HUES48 (cell line): ENCODE results near the gene KCND1.

Experiments
- H3K27ac ChIP-seq: one replicate; pipeline ENCODE4 v1.7.0; 2013; ENCODE audit warnings: low read depth, low read length, inconsistent platforms
- H3K27me3 ChIP-seq: 2 replicates; pipeline ENCODE4 v1.6.1; 2013; ENCODE audit warnings: mild to moderate bottlenecking, low read length; ENCODE audit not compliant: control insufficient read depth, insufficient read depth
- H3K36me3 ChIP-seq: 2 replicates; pipeline ENCODE4 v1.6.1; 2013; ENCODE audit warnings: low read length; ENCODE audit not compliant: control insufficient read depth, insufficient read depth
- H3K4me1 ChIP-seq: 2 replicates; pipeline ENCODE4 v1.6.1; 2013; ENCODE audit warnings: mild to moderate bottlenecking, low read length; ENCODE audit not compliant: control insufficient read depth, insufficient read depth
- H3K4me3 ChIP-seq: 2 replicates; pipeline ENCODE4 v1.5.1; 2013; ENCODE audit warnings: mild to moderate bottlenecking, low read depth, low read length
- H3K9ac ChIP-seq: 2 replicates; pipeline ENCODE4 v1.6.1; 2013; ENCODE audit warnings: mild to moderate bottlenecking, low read depth, low read length, moderate library complexity
- H3K9me3 ChIP-seq: 2 replicates; pipeline ENCODE4 v1.6.1; 2013; ENCODE audit warnings: low read length; ENCODE audit not compliant: control insufficient read depth, insufficient read depth

KCND1 gene

GRCh38 chrX:48971249-48972219 is at the start of gene KCND1:
KCND1 (minus strand) TSS chrX:48971844; CDS start chrX:48970271, 1,573 bp downstream.
- H3K9ac ChIP-seq: 0 out of 2 replicates have a peak within 1 kb of the TSS, but pooled peaks have one; percentile 49
- peaks cover 23% of the 10 kb centered on the region for H3K36me3 ChIP-seq
- H3K4me1 ChIP-seq: no peaks in the 10 kb centered on the region
- H3K4me3 ChIP-seq: peak within 1 kb of the TSS; percentile 76
- peaks cover 34% of the 10 kb centered on the region for H3K9me3 ChIP-seq
- H3K27ac ChIP-seq: peak within 1 kb of the TSS; percentile 59
- H3K27me3 ChIP-seq: no peaks in the 10 kb centered on the region

DNA sequence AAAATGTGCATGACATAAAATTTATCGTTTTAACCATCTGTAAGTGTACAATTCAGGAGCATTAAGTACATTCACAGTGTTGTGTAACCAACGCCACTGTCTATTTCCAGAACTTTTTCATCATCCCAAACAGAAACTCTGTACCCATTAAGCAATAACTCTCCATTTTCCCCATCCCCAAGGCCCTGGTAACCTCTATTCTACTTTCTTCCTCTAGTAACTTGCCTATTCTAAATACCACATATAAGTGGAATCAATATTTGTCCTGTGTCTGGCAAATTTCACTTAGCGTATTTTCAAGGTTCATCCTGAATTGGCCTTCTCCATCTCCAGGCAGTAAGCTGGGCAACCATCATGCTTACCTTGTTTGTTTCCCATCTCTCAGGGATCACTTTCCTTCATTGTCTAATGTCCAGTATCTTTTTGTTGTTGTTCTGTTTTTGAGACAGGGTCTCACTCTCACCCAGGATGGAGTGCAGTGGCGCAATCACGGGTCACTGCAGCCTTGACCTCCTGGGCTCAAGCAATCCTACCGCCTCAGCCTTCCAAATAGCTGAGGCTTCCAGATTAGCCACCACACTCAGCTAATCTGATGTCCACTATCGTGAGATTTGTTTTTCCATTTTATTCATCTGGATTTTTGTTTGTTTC is 48.1 kb upstream of the KCND1 start:
- Histone ChIP-seq H3K9ac (no peak overlapping the region), H3K36me3 (0 out of 2 replicates have a peak, but pooled peaks cover 5% of the 10 kb centered on the region), H3K27ac (no peak overlapping the region), H3K4me3 (no peak overlapping the region), H3K4me1 (no peaks in the 10 kb centered on the region), H3K27me3 (no peaks in the 10 kb centered on the region), H3K9me3 (peaks cover 32% of the 10 kb centered on the region)

- Histone ChIP-seq H3K4me1 (no peaks in the 10 kb centered on the region), H3K36me3 (no peaks in the 10 kb centered on the region)
These were observed 47.4 kb upstream of the KCND1 start for GRCh38 chrX:49019050-49019449.

GRCh38 chrX:49003696-49004095 is 32.1 kb upstream of the KCND1 start:
- Histone ChIP-seq H3K4me3 (no peak overlapping the region), H3K9ac (no peak overlapping the region), H3K9me3 (peaks cover 17% of the 10 kb centered on the region), H3K4me1 (no peaks in the 10 kb centered on the region), H3K36me3 (peaks cover 11% of the 10 kb centered on the region), H3K27ac (no peak overlapping the region), H3K27me3 (no peaks in the 10 kb centered on the region)

More at GRCh38 chrX:49019050-49019449, 47.4 kb upstream of the KCND1 start:
- no peak overlapping the region for H3K27ac ChIP-seq
- H3K4me3 ChIP-seq: no peak overlapping the region
- H3K27me3 ChIP-seq: no peaks in the 10 kb centered on the region
- no peak overlapping the region for H3K9ac ChIP-seq
- peaks cover 26% of the 10 kb centered on the region for H3K9me3 ChIP-seq

GRCh38 chrX:49002091-49002935 is 30.7 kb upstream of the KCND1 start, which contains the start of gene GRIPAP1:
GRIPAP1 (minus strand) TSS chrX:49002264; CDS start chrX:49002229, 35 bp downstream.
- Histone ChIP-seq H3K9ac (peak within 1 kb of the TSS; percentile 90), H3K4me3 (peak within 1 kb of the TSS; percentile 82), H3K27ac (peak within 1 kb of the TSS; percentile 91), H3K9me3 (peaks cover 19% of the 10 kb centered on the region; the same call in 1 of the 2 replicates), H3K4me1 (no peaks in the 10 kb centered on the region), H3K36me3 (peaks cover 23% of the 10 kb centered on the region), H3K27me3 (no peaks in the 10 kb centered on the region)

DNA sequence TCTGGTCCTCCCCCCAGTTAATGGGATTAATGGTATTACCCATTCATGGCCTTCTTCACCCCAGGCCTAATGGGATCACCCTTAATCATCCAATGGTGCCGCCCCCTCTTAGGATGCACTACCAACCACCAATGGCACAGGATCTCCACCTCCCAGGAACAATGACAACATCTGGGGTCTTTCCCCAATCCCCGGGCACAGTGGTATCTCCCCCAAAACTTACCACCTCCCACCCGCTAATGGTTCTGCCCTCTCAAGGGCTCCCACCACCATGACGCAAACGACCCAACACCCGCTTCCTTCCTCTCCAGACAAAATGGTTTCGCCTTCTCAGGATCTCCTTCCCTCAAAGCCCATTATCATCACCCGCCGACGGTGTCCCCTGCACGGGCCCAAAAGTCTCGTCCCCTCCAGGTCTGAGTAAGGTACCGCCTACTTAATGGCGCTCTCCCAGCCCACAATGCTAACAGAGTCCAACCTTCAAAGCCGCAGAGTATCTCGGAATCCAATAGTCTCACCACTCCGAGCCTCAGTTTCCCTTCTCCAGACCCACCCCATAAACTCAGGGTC is 30.0 kb upstream of the KCND1 start:
- Histone ChIP-seq H3K36me3 (peaks cover 29% of the 10 kb centered on the region), H3K4me3 (peak overlapping the region; percentile 82), H3K27ac (peak overlapping the region; percentile 91), H3K4me1 (no peaks in the 10 kb centered on the region), H3K9me3 (peaks cover 22% of the 10 kb centered on the region; the same call in 1 of the 2 replicates), H3K27me3 (no peaks in the 10 kb centered on the region), H3K9ac (peak overlapping the region; percentile 90)

DNA sequence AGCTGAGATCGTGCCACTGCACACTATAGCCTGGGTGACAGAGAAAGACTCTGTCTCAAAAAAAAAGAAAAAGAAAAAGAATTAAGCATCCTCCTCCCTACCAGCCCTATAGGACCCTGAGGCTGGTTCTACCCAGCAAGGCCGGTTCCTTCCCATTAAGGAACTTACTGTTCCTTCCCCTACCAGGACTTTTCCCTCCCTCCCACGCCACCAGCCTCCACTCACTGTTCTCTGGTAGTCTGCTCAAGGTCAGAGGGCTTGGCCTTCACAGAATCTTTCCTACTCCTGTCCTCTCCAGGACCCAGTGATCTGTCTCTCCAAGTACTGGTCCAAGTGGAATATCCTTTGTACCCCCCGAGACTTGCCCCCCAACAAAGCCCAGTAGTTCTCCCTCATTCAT is 29.0 kb upstream of the KCND1 start:
- H3K9me3 ChIP-seq: peaks cover 24% of the 10 kb centered on the region; the same call in 1 of the 2 replicates
- H3K27me3 ChIP-seq: no peaks in the 10 kb centered on the region
- H3K4me1 ChIP-seq: no peaks in the 10 kb centered on the region
- no peak overlapping the region for H3K9ac ChIP-seq
- H3K27ac ChIP-seq: no peak overlapping the region
- H3K4me3 ChIP-seq: peak overlapping the region; percentile 82; the same call in 1 of the 2 replicates
- peaks cover 36% of the 10 kb centered on the region for H3K36me3 ChIP-seq

DNA sequence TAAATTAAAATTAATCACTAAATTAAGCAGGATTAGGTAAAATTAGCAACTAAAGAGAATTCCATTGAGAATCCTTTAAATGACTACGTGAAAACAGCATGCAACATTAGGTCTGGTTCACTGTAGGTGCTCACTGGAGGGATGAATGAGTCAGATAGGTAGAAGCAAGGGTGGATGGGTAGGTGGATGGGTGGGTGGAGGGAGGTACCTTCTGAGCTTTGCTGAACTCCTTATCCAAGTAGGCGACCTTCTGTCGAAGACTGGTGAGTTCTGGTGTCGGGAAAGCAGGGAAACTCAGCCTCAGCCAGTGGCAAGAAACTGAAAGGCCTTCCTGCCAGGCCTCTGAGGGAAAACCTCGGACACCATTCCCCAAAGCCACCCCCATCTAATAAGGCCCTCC is 27.4 kb upstream of the KCND1 start:
- H3K36me3 ChIP-seq: peaks cover 47% of the 10 kb centered on the region
- no peak overlapping the region for H3K4me3 ChIP-seq
- H3K9me3 ChIP-seq: peaks cover 31% of the 10 kb centered on the region
- no peak overlapping the region for H3K27ac ChIP-seq
- H3K9ac ChIP-seq: no peak overlapping the region
- no peaks in the 10 kb centered on the region for H3K4me1 ChIP-seq
- no peaks in the 10 kb centered on the region for H3K27me3 ChIP-seq

- no peaks in the 10 kb centered on the region for H3K27me3 ChIP-seq
- peaks cover 31% of the 10 kb centered on the region for H3K9me3 ChIP-seq
- peaks cover 52% of the 10 kb centered on the region for H3K36me3 ChIP-seq
- H3K4me1 ChIP-seq: no peaks in the 10 kb centered on the region
- no peak overlapping the region for H3K4me3 ChIP-seq
- no peak overlapping the region for H3K27ac ChIP-seq
- no peak overlapping the region for H3K9ac ChIP-seq
These were observed 26.7 kb upstream of the KCND1 start for GRCh38 chrX:48998391-48998790.

DNA sequence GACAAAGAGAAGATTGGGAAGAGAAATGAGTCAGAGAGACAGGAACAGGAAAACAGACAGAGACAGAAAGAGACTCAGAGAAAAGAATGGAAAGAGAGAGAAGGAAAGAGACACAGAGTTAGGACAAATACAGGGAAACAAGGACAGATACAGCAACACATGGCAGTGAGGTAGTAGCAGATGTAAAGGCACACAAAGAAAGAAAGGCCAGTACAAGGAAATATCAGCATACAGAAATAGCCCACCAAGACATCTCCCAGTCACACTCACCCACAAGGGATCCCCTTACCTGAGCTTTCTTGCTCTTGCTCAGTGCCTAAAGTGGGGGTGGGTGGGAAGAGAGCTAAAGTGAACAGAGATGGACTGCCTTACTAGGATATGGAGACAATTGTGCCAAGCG is 26.2 kb upstream of the KCND1 start:
- Histone ChIP-seq H3K4me3 (no peak overlapping the region), H3K9me3 (peaks cover 31% of the 10 kb centered on the region), H3K4me1 (no peaks in the 10 kb centered on the region), H3K27me3 (no peaks in the 10 kb centered on the region), H3K36me3 (peaks cover 57% of the 10 kb centered on the region), H3K9ac (no peak overlapping the region), H3K27ac (no peak overlapping the region)
